Measurements from ENCODE around the gene TRIM67. TPM values are rescaled to one million over a fixed set of nuclear protein-coding genes. Genes with fewer than 3 reads are reported as not detected.

The TRIM67 gene
- polyA plus RNA-seq, 1 donor from 2014 or later = 8.0 TPM

- Histone ChIP-seq H3K27ac (ENCODE audit: low read length) (no peak overlapping the region), H3K79me2 (replicated peaks; ENCODE audit: insufficient read depth, low read length) (no peaks in the 10 kb centered on the region), H3F3A (ENCODE audit: insufficient read depth, low read length, poor library complexity, severe bottlenecking) (no peaks in the 10 kb centered on the region), H3K4me3 (ENCODE audit: low read length) (no peak overlapping the region), H3K9me2 (ENCODE audit: insufficient read depth, low read length) (no peaks in the 10 kb centered on the region), H3K27me3 (ENCODE audit: insufficient read depth, low read depth, low read length) (no peaks in the 10 kb centered on the region), H3K36me3 (ENCODE audit: insufficient read depth, low read length) (peaks cover 15% of the 10 kb centered on the region), H3K4me2 (ENCODE audit: low read length) (no peak overlapping the region), H2AFZ (ENCODE audit: low read depth, low read length) (no peak overlapping the region), H3K9ac (ENCODE audit: low read length) (no peak overlapping the region), H4K20me1 (ENCODE audit: insufficient read depth) (no peaks in the 10 kb centered on the region), H3K9me3 (ENCODE audit: low read length) (no peaks in the 10 kb centered on the region)
- TF ChIP-seq POLR2AphosphoS5 (IDR thresholded peaks at IDR 0.05) = no peak
Measured at GRCh38 chr1:231196307-231196706, 34.4 kb downstream of the TRIM67 start.

GRCh38 chr1:231196728-231197127 lies 34.9 kb downstream of the TRIM67 start:
- Histone ChIP-seq H4K20me1 (ENCODE audit: insufficient read depth) (no peaks in the 10 kb centered on the region), H3K4me2 (ENCODE audit: low read length) (no peak overlapping the region), H2AFZ (ENCODE audit: low read depth, low read length) (no peak overlapping the region), H3K9me2 (ENCODE audit: insufficient read depth, low read length) (no peaks in the 10 kb centered on the region), H3K36me3 (ENCODE audit: insufficient read depth, low read length) (peaks cover 15% of the 10 kb centered on the region), H3K9me3 (ENCODE audit: low read length) (no peaks in the 10 kb centered on the region), H3K27me3 (ENCODE audit: insufficient read depth, low read depth, low read length) (no peaks in the 10 kb centered on the region), H3K9ac (ENCODE audit: low read length) (no peak overlapping the region), H3K27ac (ENCODE audit: low read length) (no peak overlapping the region), H3F3A (ENCODE audit: insufficient read depth, low read length, poor library complexity, severe bottlenecking) (no peaks in the 10 kb centered on the region), H3K79me2 (replicated peaks; ENCODE audit: insufficient read depth, low read length) (no peaks in the 10 kb centered on the region), H3K4me3 (ENCODE audit: low read length) (no peak overlapping the region)
- TF ChIP-seq REST (IDR thresholded peaks at IDR 0.05; ENCODE audit: borderline replicate concordance) (no peak), TAF1 (IDR thresholded peaks at IDR 0.05; ENCODE audit: low read depth) (no peak), SMC3 (conservative IDR thresholded peaks at IDR 0.05; ENCODE audit: poor library complexity) (no peak), RAD21 (conservative IDR thresholded peaks at IDR 0.05) (no peak), CTCF (IDR thresholded peaks at IDR 0.05; ENCODE audit: poor library complexity, severe bottlenecking) (no peak), EZH2 (IDR thresholded peaks at IDR 0.05; ENCODE audit: borderline replicate concordance, insufficient read depth, low read length, poor library complexity, severe bottlenecking) (no peak), EP300 (conservative IDR thresholded peaks at IDR 0.05; ENCODE audit: poor library complexity, severe bottlenecking) (no peak), MXI1 (conservative IDR thresholded peaks at IDR 0.05; ENCODE audit: poor library complexity, severe bottlenecking) (no peak), POLR2AphosphoS5 (IDR thresholded peaks at IDR 0.05) (no peak)

- Histone ChIP-seq H3K27ac (ENCODE audit: low read length) (no peak overlapping the region), H3K36me3 (ENCODE audit: insufficient read depth, low read length) (peaks cover 15% of the 10 kb centered on the region), H3K9me3 (ENCODE audit: low read length) (no peaks in the 10 kb centered on the region), H3K9me2 (ENCODE audit: insufficient read depth, low read length) (no peaks in the 10 kb centered on the region), H4K20me1 (ENCODE audit: insufficient read depth) (no peaks in the 10 kb centered on the region), H3F3A (ENCODE audit: insufficient read depth, low read length, poor library complexity, severe bottlenecking) (no peaks in the 10 kb centered on the region), H3K9ac (ENCODE audit: low read length) (no peak overlapping the region), H2AFZ (ENCODE audit: low read depth, low read length) (no peak overlapping the region), H3K4me2 (ENCODE audit: low read length) (no peak overlapping the region), H3K79me2 (replicated peaks; ENCODE audit: insufficient read depth, low read length) (no peaks in the 10 kb centered on the region), H3K4me3 (ENCODE audit: low read length) (no peak overlapping the region), H3K27me3 (ENCODE audit: insufficient read depth, low read depth, low read length) (no peaks in the 10 kb centered on the region)
- TF ChIP-seq TAF1 (IDR thresholded peaks at IDR 0.05; ENCODE audit: low read depth) (no peak), MXI1 (conservative IDR thresholded peaks at IDR 0.05; ENCODE audit: poor library complexity, severe bottlenecking) (no peak), EZH2 (IDR thresholded peaks at IDR 0.05; ENCODE audit: borderline replicate concordance, insufficient read depth, low read length, poor library complexity, severe bottlenecking) (no peak), RAD21 (conservative IDR thresholded peaks at IDR 0.05) (no peak), POLR2AphosphoS5 (IDR thresholded peaks at IDR 0.05) (no peak), CTCF (IDR thresholded peaks at IDR 0.05; ENCODE audit: poor library complexity, severe bottlenecking) (no peak), REST (IDR thresholded peaks at IDR 0.05; ENCODE audit: borderline replicate concordance) (no peak)
Measured at GRCh38 chr1:231199868-231200267, 38.0 kb downstream of the TRIM67 start.

Measured in neural cell (in vitro differentiated cells).